ENCODE data around the gene BEAN1.
"Not testable (repeated sequence)": the region's sequence is repeated elsewhere in the genome, so short reads cannot be mapped to it uniquely, and the experiment has no call there.

BEAN1 gene

GRCh38 chr16:66486773-66487579 is 59.9 kb downstream of the BEAN1 start:
- DNase-seq = peak; percentile 78 to 94 (median 86)

- no peak for DNase-seq
Observed at GRCh38 chr16:66487580-66488275, 60.6 kb downstream of the BEAN1 start.

GRCh38 chr16:66488505-66488904 is 61.4 kb downstream of the BEAN1 start:
- no peak for DNase-seq

- no peak for DNase-seq
Observed at GRCh38 chr16:66489385-66489784, 62.3 kb downstream of the BEAN1 start.

GRCh38 chr16:66489818-66490217 is 62.7 kb downstream of the BEAN1 start:
- DNase-seq = no peak

- peak in 1 of 4 experiments; percentile 31 for DNase-seq
Observed at GRCh38 chr16:66490774-66491715, 64.0 kb downstream of the BEAN1 start.

GRCh38 chr16:66491716-66492064 is 64.6 kb downstream of the BEAN1 start:
- no peak for DNase-seq

- no peak for DNase-seq
Observed at GRCh38 chr16:66493490-66494401, 66.7 kb downstream of the BEAN1 start.

GRCh38 chr16:66494916-66495315 is 67.8 kb downstream of the BEAN1 start:
- no peak for DNase-seq

GRCh38 chr16:66495440-66495839 is 68.3 kb downstream of the BEAN1 start:
- no peak for DNase-seq

GRCh38 chr16:66496226-66496625 is 69.1 kb downstream of the BEAN1 start:
- not testable (repeated sequence) for DNase-seq

GRCh38 chr16:66497921-66498320 is 70.8 kb downstream of the BEAN1 start:
- DNase-seq = not testable (repeated sequence)

GRCh38 chr16:66501563-66501962 is 74.5 kb downstream of the BEAN1 start:
- not testable (repeated sequence) for DNase-seq

GRCh38 chr16:66502020-66502913 is 75.2 kb downstream of the BEAN1 start:
- DNase-seq = peak in 3 of 4 experiments; percentile 32 to 58 (median 47)

GRCh38 chr16:66503030-66503429 is 75.9 kb downstream of the BEAN1 start:
- no peak for DNase-seq

- no peak for DNase-seq
Observed at GRCh38 chr16:66503612-66504011, 76.5 kb downstream of the BEAN1 start.

GRCh38 chr16:66507731-66508239 is 80.7 kb downstream of the BEAN1 start:
- no peak for DNase-seq

- no peak for DNase-seq
Observed at GRCh38 chr16:66508248-66508913, 81.3 kb downstream of the BEAN1 start.

- DNase-seq = no peak
Observed at GRCh38 chr16:66508914-66509496, 81.9 kb downstream of the BEAN1 start.

GRCh38 chr16:66509576-66509975 is 82.5 kb downstream of the BEAN1 start:
- no peak for DNase-seq
